ENCODE results near the gene PDF.

Gene PDF

DNA sequence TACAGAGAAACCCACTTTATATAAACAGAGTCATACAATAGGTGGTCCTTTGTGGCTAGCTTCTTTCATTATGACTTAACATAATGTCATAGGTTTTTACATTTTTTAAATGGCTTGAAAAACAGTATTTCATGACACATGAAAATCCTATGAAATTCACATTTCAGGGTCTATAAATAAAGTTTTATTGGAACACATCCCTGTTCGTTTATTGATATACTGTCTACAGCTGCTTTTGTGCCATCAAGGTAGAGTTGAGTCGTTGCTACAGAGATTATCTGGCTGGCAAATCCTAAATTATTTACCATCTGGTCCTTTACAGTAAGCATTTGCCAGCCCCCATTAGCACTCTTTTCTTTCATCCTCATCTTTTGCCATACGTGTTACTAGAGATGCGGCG lies 16.9 kb downstream of the PDF start:
- no peak overlapping the region for H3K27ac ChIP-seq (replicated peaks)

DNA sequence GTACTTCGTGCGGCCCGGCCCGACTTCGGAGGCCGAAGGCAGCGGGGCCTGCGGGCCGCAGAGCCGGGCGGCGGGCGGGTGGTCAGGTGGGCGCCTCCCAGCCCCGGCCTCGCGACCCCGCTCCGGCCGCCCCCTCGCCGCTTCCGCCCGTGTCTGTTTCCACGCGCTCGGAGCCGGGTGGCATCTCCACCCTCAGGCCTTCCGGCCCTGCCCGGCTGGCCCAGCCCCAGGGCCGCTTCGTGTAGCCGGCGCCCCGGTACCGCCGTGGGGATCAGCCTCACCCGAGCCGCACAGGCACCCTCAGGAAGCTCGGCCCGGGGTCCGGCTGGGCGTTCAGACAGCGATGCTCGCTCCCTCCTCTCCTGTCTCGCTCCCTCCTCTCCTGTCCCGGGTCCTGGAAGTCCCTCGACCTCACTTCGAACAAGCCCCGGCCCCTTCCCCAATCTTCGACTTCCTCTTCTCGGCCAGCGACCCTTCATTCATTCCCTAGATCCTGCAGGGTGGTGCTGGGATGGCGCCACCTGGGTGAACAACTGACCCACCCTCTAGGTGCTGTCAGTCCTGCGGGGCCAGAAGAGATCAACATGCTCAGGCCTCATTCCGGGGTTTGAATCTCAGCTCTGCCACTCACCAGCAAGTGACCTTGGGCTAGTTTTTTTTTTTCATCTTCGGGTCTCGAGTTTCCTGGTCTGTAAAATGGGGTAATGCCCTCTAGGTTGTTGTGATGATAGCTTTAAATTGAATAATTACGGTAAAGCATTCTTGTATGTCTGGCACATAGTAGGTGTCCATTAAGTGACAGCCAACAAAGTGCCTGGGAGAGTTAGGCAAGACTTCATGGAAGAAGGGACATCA lies 18.6 kb downstream of the PDF start:
- DNase-seq (ENCODE audit: low read depth in 1 of 2, low spot score in 1 of 2): peak in 1 of 2 experiments; percentile 35
- Histone ChIP-seq H3K4me3 (replicated peaks; ENCODE audit: insufficient read depth, low read length) (peak overlapping the region; percentile 91), H3K27me3 (ENCODE audit: insufficient read depth, poor library complexity, severe bottlenecking) (no peaks in the 10 kb centered on the region), H3K27ac (replicated peaks) (peak overlapping the region; percentile 56)
- TF ChIP-seq SPI1 (IDR thresholded peaks at IDR 0.05; ENCODE audit: borderline replicate concordance, low read depth): peak; percentile 38; the same call in 1 of the 2 replicates
- TF ChIP-seq, protein P1, sequence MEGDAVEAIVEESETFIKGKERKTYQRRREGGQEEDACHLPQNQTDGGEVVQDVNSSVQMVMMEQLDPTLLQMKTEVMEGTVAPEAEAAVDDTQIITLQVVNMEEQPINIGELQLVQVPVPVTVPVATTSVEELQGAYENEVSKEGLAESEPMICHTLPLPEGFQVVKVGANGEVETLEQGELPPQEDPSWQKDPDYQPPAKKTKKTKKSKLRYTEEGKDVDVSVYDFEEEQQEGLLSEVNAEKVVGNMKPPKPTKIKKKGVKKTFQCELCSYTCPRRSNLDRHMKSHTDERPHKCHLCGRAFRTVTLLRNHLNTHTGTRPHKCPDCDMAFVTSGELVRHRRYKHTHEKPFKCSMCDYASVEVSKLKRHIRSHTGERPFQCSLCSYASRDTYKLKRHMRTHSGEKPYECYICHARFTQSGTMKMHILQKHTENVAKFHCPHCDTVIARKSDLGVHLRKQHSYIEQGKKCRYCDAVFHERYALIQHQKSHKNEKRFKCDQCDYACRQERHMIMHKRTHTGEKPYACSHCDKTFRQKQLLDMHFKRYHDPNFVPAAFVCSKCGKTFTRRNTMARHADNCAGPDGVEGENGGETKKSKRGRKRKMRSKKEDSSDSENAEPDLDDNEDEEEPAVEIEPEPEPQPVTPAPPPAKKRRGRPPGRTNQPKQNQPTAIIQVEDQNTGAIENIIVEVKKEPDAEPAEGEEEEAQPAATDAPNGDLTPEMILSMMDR (IDR thresholded peaks at IDR 0.05; ENCODE audit: insufficient read depth, low read length): no peak
- no peak for TF ChIP-seq POLR2AphosphoS5 (IDR thresholded peaks at IDR 0.05; ENCODE audit: low read depth)
- TF ChIP-seq, protein P2, sequence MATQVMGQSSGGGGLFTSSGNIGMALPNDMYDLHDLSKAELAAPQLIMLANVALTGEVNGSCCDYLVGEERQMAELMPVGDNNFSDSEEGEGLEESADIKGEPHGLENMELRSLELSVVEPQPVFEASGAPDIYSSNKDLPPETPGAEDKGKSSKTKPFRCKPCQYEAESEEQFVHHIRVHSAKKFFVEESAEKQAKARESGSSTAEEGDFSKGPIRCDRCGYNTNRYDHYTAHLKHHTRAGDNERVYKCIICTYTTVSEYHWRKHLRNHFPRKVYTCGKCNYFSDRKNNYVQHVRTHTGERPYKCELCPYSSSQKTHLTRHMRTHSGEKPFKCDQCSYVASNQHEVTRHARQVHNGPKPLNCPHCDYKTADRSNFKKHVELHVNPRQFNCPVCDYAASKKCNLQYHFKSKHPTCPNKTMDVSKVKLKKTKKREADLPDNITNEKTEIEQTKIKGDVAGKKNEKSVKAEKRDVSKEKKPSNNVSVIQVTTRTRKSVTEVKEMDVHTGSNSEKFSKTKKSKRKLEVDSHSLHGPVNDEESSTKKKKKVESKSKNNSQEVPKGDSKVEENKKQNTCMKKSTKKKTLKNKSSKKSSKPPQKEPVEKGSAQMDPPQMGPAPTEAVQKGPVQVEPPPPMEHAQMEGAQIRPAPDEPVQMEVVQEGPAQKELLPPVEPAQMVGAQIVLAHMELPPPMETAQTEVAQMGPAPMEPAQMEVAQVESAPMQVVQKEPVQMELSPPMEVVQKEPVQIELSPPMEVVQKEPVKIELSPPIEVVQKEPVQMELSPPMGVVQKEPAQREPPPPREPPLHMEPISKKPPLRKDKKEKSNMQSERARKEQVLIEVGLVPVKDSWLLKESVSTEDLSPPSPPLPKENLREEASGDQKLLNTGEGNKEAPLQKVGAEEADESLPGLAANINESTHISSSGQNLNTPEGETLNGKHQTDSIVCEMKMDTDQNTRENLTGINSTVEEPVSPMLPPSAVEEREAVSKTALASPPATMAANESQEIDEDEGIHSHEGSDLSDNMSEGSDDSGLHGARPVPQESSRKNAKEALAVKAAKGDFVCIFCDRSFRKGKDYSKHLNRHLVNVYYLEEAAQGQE (IDR thresholded peaks at IDR 0.05; ENCODE audit: insufficient replicate concordance, low read depth): no peak
- no peak for TF ChIP-seq GABPA (IDR thresholded peaks at IDR 0.05; ENCODE audit: low read depth)

More for the DNA sequence above, 16.9 kb downstream of the PDF start:
- TF ChIP-seq, protein P1 (IDR thresholded peaks at IDR 0.05; ENCODE audit: insufficient read depth, low read length): no peak
- TF ChIP-seq, protein P2 (IDR thresholded peaks at IDR 0.05; ENCODE audit: insufficient replicate concordance, low read depth): no peak
- no peak for TF ChIP-seq POLR2AphosphoS5 (IDR thresholded peaks at IDR 0.05; ENCODE audit: low read depth)
- no peak for TF ChIP-seq GABPA (IDR thresholded peaks at IDR 0.05; ENCODE audit: low read depth)
- TF ChIP-seq SPI1 (IDR thresholded peaks at IDR 0.05; ENCODE audit: borderline replicate concordance, low read depth): no peak
- DNase-seq (ENCODE audit: low read depth in 1 of 2, low spot score in 1 of 2): no peak
- Histone ChIP-seq H3K27me3 (ENCODE audit: insufficient read depth, poor library complexity, severe bottlenecking) (no peaks in the 10 kb centered on the region), H3K4me3 (replicated peaks; ENCODE audit: insufficient read depth, low read length) (no peak overlapping the region)

GRCh38 chr16:69310653-69311532 lies 19.5 kb downstream of the PDF start, which contains the start of gene VPS4A:
VPS4A (plus strand) TSS chr16:69311350; CDS start chr16:69311512, 162 bp downstream.
- Histone ChIP-seq H3K4me3 (replicated peaks; ENCODE audit: insufficient read depth, low read length) (peak within 1 kb of the TSS; percentile 91), H3K27ac (replicated peaks) (peak within 1 kb of the TSS; percentile 72), H3K27me3 (ENCODE audit: insufficient read depth, poor library complexity, severe bottlenecking) (no peaks in the 10 kb centered on the region)
- TF ChIP-seq POLR2AphosphoS5 (IDR thresholded peaks at IDR 0.05; ENCODE audit: low read depth) (no peak; the same call in 1 of the 2 replicates), SPI1 (IDR thresholded peaks at IDR 0.05; ENCODE audit: borderline replicate concordance, low read depth) (no peak)
- TF ChIP-seq, protein P1 (IDR thresholded peaks at IDR 0.05; ENCODE audit: insufficient read depth, low read length): peak; percentile 88
- DNase-seq (ENCODE audit: low read depth in 1 of 2, low spot score in 1 of 2): peak; percentile 91 to 96
